Measurements from ENCODE around the gene PDE4DIP. TPM values are rescaled to one million over a fixed set of nuclear protein-coding genes. Genes with fewer than 3 reads are reported as not detected.
A peak's percentile ranks its signal among the peaks of the same experiment; 100 is the strongest.
"Not testable (repeated sequence)": the region's sequence is repeated elsewhere in the genome, so short reads cannot be mapped to it uniquely, and the experiment has no call there.

The PDE4DIP gene
- total RNA-seq, 6 donors from 2014 or later = 106 to 163 (median 138) TPM

DNA sequence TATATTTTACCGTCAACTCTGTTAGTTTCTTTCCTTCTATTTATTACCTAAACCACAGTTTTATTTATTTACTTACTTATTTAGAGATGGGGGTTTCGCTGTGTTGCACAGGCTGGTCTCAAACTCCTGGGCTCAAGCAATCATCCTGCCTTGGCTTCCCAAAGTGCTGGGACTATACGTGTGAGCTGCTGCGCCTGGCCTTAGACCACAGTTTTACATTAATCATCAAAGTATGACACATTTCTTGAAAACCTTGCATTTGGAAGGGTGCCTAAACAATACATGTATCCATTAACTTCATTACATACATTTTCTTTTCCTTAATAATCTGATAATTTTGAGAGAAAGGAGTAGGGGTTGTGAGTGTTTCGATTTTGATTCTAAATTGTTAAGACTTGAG is 124.9 kb downstream of the PDE4DIP start:
- 90% methylated on average over 2 of the region's 5 CpGs; no CpG with 5 or more reads in 1 of the 2 donors for WGBS, 2 donors

DNA sequence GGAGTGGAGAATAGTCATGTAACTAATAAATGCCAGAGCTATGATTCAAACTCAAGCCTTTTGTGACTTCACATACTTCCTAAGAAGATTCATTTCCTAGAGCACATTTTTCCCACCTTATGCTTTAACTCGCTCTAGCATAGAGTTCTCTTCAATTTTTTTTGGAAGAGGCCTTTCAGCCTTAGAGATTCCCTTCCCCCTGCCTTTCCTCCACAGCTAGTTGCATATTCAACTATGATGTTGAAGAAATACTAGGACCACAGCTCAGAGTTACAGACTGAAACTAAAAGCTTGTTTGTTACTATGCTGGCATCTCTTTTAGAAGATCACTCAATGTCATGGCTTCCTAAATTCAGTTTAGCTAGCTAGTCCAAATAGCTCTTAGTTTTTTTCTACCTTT is 131.2 kb downstream of the PDE4DIP start:
- peaks cover 17 to 29% (median 26%) of the 10 kb centered on the region in 4 donors for H3K36me3 ChIP-seq
- H3K27me3 ChIP-seq; H3K4me3 ChIP-seq; DNase-seq; ATAC-seq (ENCODE audit: low FRiP score in 2 of 2); H3K27ac ChIP-seq; H3K4me1 ChIP-seq; H3K9me3 ChIP-seq: not testable (repeated sequence)
- 82 to 100% methylated on average over 1 of the region's 1 CpG for WGBS, 2 donors

More for the DNA sequence above, 124.9 kb downstream of the PDE4DIP start:
- ATAC-seq (ENCODE audit: low FRiP score in 2 of 2); H3K4me1 ChIP-seq; H3K27ac ChIP-seq; DNase-seq; H3K9me3 ChIP-seq; H3K4me3 ChIP-seq; H3K27me3 ChIP-seq; H3K36me3 ChIP-seq: not testable (repeated sequence)

DNA sequence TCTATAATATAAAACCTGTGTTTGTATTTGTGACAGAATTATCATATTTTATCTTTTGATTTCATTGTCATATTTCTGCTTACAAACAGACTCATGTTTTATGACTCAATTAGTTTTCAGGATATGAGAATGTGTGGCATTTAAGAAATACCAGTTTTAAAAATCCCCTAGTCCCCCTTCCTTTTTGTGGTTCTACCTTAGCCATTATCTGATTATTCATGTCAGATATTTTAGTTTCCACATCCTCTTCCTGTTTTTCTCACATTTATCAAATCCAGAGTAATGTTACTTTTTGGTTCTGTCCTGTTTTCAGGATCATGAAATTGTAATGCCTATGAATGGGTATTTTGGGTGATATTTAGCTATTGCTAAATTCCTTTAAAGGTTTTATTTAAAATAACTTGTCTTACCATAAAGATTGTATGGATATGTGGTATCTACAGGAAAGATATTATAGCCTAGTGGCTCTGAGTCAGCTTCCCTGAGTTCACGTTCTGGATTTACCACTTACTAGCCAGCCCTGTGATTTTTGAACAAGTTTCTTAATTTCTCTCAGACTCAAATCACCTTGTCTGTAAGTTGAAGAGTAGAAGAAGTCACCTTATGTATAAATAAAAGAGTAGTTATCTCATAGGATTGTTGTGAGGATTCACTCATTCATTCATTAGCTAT is 131.8 kb downstream of the PDE4DIP start:
- not testable (repeated sequence) for ATAC-seq (ENCODE audit: low FRiP score in 2 of 2); H3K4me1 ChIP-seq; H3K9me3 ChIP-seq; H3K27me3 ChIP-seq; DNase-seq; H3K4me3 ChIP-seq; H3K27ac ChIP-seq
- WGBS, 2 donors = 78 to 83% methylated on average over 1 of the region's 1 CpG
- H3K36me3 ChIP-seq = peaks cover 21 to 35% (median 27%) of the 10 kb centered on the region in 4 donors

DNA sequence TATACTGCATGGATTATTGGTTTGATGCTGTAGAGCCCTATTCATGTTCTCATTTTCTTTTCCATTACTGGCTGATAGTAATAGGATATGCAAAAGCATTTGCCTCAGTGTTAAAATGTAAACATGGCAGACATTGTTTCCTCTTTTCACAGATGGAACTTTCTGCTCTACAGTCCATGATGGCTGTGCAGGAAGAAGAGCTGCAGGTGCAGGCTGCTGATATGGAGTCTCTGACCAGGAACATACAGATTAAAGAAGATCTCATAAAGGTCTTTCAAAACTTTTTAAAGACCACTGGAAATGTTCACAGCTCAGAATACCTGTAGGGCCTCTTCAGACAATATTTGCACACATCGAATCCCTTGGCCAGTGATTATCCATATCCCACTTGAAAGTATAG is 133.6 kb downstream of the PDE4DIP start:
- H3K36me3 ChIP-seq = peaks cover 29 to 47% (median 36%) of the 10 kb centered on the region in 4 donors
- not testable (repeated sequence) for H3K27me3 ChIP-seq

DNA sequence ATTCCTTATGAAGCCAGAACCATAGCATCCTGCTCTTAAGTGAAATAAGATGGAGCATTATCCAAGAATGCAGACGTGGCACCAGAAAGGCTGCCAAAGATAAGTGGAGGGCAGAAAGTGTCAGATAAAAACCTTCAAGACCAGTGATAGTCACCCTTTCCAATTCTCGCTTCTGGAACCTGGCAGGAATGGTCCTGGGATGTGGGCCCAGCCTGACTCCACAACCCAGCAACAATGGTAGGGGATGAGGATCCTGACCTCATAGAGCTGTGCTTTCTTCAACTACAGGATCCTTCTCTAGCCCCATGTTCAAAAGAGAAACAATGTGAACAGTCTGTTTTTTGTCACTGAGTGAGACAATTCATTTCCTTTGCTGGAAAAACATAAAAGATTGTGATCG is 145.2 kb downstream of the PDE4DIP start:
- not testable (repeated sequence) for H3K27ac ChIP-seq; DNase-seq; H3K36me3 ChIP-seq; H3K4me1 ChIP-seq; ATAC-seq (ENCODE audit: low FRiP score in 2 of 2); H3K9me3 ChIP-seq; H3K4me3 ChIP-seq; H3K27me3 ChIP-seq
- WGBS, 2 donors = 79 to 85% methylated on average over 3 of the region's 3 CpGs

More for the DNA sequence above, 133.6 kb downstream of the PDE4DIP start:
- whole genome bisulfite sequencing, 2 donors = 89 to 100% methylated on average over 1 of the region's 1 CpG
- not testable (repeated sequence) for H3K9me3 ChIP-seq; H3K4me1 ChIP-seq; ATAC-seq (ENCODE audit: low FRiP score in 2 of 2); DNase-seq; H3K4me3 ChIP-seq; H3K27ac ChIP-seq

DNA sequence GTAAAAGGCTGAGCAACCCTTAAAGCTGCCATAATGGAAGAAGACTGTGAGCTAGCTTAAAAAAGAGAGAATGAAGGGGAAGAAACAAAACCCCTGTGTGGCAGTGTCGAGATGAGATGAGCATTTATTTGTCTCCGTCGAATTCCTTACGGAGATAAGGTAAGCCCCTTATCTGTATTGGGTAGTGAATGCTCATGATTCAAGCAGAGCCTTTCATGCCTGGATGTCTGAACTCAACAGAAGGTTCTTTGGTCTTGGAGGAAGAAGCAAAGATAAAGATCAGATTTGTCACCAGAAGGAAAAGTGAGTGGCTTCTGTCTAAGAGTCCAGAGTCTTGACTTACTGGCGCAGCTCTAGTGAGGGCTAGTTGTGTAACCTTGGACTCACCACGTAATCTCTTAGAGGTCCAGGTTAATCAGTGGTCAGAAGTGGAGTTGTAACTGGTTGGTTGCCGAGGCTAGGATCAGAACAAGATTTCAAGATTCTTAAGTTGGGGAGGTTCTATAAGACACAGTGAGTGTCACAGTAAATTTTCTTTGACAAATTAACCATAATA is 146.1 kb downstream of the PDE4DIP start:
- not testable (repeated sequence) for H3K4me3 ChIP-seq; H3K27me3 ChIP-seq; DNase-seq; H3K27ac ChIP-seq; H3K36me3 ChIP-seq; H3K4me1 ChIP-seq; H3K9me3 ChIP-seq; ATAC-seq (ENCODE audit: low FRiP score in 2 of 2)
- WGBS, 2 donors = 54 to 55% methylated on average over 4 to 6 of the region's 7 CpGs

DNA sequence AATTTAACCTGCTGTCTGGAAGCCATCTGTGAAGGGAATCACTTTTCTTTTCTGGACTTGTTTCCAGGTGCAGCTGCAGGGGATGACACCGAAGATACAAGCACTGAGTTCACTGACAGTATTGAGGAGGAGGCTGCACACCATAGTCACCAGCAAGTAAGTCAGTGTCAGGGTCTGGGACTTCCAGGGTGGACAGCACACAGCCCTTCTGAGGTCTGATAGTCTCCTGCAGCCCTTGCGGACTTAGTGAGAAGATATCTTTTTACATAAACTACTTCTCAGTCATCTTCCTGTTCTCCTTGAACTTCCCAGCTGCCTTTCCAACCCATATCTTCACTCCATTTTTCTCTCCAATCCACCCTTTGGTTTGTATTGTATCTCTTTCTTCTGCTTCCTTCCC is 147.6 kb downstream of the PDE4DIP start:
- H3K27ac ChIP-seq; H3K9me3 ChIP-seq; ATAC-seq (ENCODE audit: low FRiP score in 2 of 2); H3K4me3 ChIP-seq; DNase-seq; H3K36me3 ChIP-seq; H3K4me1 ChIP-seq; H3K27me3 ChIP-seq: not testable (repeated sequence)
- WGBS, 2 donors = 80 to 85% methylated on average over 1 of the region's 2 CpGs

DNA sequence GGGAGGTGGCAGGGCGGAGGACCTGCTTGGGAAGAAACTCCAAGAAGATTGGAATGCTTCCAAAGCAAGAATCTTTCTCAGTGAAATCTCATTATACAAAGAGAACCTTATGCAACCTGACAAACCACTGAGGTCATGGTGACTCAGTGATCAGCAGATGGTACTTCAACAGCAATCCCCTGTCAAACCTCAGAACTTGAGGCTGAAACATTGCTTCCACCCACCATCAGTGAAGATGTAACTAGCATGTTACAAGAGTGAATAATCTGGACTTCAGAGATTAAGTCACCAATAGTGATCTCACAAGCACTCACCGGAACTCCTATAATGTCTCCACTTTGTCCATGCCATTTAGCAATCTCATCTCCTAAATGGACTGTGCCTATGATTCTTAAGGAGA is 148.1 kb downstream of the PDE4DIP start:
- H3K4me3 ChIP-seq, H3K27me3 ChIP-seq, H3K36me3 ChIP-seq, H3K9me3 ChIP-seq, H3K4me1 ChIP-seq, DNase-seq, H3K27ac ChIP-seq: not testable (repeated sequence)
- ATAC-seq (ENCODE audit: low FRiP score in 2 of 2) = peak in 1 of 2 donors; percentile 93
- 82 to 91% methylated on average over 1 of the region's 2 CpGs for WGBS, 2 donors

DNA sequence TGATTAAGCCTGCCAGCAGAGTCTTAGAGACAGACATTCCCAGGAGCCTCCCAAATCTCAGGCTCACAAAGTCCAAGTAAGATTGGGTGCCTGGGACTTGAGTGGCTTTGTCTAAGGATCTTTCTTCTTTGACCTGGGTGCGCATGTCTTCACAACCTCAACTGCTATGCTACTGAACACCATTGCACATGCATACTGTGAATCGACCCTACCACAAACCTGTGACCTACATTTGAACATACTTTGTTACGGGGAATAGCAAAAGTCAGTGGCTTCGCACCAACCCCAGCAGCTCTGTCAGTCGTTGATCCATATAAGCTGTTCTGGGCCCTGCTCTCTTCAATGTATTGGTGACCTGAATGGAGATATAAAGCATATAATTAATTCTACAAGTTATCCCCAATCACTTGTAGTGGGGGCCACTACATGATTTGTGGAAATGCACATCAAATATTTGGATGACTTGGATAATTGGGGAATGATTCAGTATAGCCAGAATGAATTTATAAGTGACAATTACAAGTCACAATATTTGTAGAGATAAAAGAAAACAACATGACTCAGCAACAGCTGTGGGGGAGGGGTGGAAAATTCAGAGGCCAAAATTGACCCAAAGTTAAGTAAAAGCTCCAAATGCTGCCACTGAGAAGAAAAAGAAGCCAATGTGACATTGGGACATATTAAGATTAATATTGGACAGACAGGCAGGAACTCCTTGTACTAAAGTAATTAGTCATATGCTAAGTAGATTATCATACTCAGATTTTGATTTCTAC is 152.4 kb downstream of the PDE4DIP start:
- not testable (repeated sequence) for H3K27me3 ChIP-seq; H3K27ac ChIP-seq; H3K36me3 ChIP-seq; H3K4me3 ChIP-seq; ATAC-seq (ENCODE audit: low FRiP score in 2 of 2); H3K4me1 ChIP-seq; DNase-seq; H3K9me3 ChIP-seq
- 93 to 94% methylated on average over 4 of the region's 5 CpGs for WGBS, 2 donors

DNA sequence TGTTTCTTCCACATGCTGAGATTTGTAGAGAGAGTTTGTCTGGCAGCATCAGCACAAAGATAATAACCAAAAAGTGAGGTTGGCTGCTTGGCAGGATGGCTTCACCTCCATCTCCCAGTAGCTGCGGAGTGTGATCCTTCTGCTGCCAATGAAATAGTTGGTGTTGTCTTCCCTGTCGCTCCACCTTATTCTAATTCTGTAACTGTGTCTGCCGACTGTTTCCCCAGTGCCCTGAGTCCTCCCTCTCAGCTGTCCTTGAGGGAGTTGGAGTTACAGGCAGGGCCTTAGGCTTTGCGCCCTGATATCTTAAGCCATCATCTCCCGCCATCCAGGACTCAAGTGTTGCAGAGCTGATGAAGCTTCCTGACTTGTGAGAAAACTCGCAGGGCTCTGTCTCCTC is 153.2 kb downstream of the PDE4DIP start:
- H3K4me1 ChIP-seq; H3K4me3 ChIP-seq; DNase-seq; H3K9me3 ChIP-seq; ATAC-seq (ENCODE audit: low FRiP score in 2 of 2); H3K27me3 ChIP-seq; H3K36me3 ChIP-seq; H3K27ac ChIP-seq: not testable (repeated sequence)
- WGBS, 2 donors = 83 to 100% methylated on average over 1 to 3 of the region's 6 CpGs

DNA sequence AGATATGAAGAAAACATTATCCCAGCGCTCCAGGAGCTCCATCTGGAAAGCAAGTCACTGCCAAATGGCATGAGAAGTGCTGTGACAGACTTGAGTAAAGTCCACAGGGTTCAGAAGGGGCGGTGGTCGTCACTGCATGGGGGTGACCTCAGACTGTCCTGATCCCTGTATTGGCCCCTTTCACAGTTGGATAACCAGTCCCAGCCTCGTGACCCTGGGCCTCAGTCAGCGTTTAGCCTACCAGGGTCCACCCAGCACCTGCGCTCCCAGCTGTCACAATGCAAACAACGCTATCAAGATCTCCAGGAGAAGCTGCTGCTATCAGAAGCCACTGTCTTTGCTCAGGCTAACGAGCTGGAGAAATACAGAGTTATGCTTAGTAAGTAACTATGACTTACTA is 158.4 kb downstream of the PDE4DIP start:
- H3K36me3 ChIP-seq, DNase-seq, H3K4me1 ChIP-seq, H3K27ac ChIP-seq, H3K27me3 ChIP-seq, H3K9me3 ChIP-seq, H3K4me3 ChIP-seq: not testable (repeated sequence)
- 80% methylated on average over 1 of the region's 8 CpGs; no CpG with 5 or more reads in 1 of the 2 donors for WGBS, 2 donors
- peak in 1 of 2 donors; percentile 43 for ATAC-seq (ENCODE audit: low FRiP score in 2 of 2)

DNA sequence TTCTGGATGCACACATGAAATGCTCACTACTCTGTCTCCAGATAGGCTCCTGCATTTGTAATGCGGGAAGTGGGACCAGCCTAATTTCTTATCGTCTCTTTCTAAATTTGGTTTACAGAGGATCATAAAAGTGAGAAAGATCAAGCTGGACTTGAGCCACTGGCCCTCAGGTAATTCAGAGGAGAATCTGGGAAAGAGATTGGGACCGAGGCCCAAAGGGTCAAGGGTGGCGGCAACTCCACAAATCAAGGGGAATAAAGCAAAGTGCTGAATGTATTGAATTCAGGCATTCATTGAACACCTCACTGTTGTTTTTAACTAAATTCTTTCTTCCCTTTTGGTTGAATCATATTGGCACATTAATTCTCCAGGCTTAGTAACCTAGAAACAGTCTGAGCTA is 164.1 kb downstream of the PDE4DIP start:
- H3K27ac ChIP-seq; H3K9me3 ChIP-seq; H3K4me1 ChIP-seq; H3K4me3 ChIP-seq; ATAC-seq (ENCODE audit: low FRiP score in 2 of 2); H3K27me3 ChIP-seq; DNase-seq; H3K36me3 ChIP-seq: not testable (repeated sequence)
- WGBS, 2 donors = no CpG with 5 or more reads among the region's 4 CpGs

DNA sequence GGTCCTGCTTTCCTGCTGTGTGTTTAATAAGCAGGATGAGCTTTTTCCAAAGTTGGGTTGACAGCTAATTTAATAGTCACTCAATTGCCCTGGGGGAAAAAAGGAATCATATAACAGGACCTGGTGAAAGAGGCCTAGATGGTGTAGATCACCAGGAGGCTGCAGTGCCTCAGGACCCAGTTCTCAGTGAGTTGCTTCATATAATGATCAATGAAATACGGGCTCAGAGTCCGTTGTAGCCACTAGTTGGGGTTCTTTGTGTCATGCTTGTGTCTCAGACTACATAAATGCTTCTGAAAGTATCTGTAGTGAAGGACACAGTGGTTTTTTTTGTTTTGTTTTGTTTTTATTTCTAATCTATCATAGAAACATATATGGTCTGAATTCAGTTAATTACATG is 164.5 kb downstream of the PDE4DIP start:
- WGBS, 2 donors = 90% methylated on average over 2 of the region's 2 CpGs; no CpG with 5 or more reads in 1 of the 2 donors
- not testable (repeated sequence) for H3K36me3 ChIP-seq; DNase-seq; H3K9me3 ChIP-seq; ATAC-seq (ENCODE audit: low FRiP score in 2 of 2); H3K27ac ChIP-seq; H3K27me3 ChIP-seq; H3K4me1 ChIP-seq; H3K4me3 ChIP-seq

All from upper lobe of left lung (tissue), 6 donors.